H1 (cell line): ENCODE results near the gene INTU. TPM values are rescaled to one million over a fixed set of nuclear protein-coding genes. Genes with fewer than 3 reads are reported as not detected.
"Not testable (repeated sequence)": the region's sequence is repeated elsewhere in the genome, so short reads cannot be mapped to it uniquely, and the experiment has no call there.

Experiments used
- CTCF ChIA-PET: fragments of 300-600 bp; sonication (Branson Sonifier 250); formaldehyde crosslinking; loops from one replicate; lab custom pipeline; 2021; ENCODE audit not compliant: partially characterized antibody; lab: Charles Lee
- POLR2A ChIA-PET: fragments of 300-600 bp; sonication (Branson Sonifier 250); formaldehyde crosslinking; loops from one replicate; lab custom pipeline; 2021; ENCODE audit warnings: inconsistent platforms; ENCODE audit not compliant: partially characterized antibody; lab: Charles Lee
- DNase-seq, 2 experiments: peaks; one replicate each; pipeline versions ENCODE4 v3.0.0 to v3.0.0-alpha.2; 2010 to 2022; ENCODE audit warnings: low spot score in 2 of 2, low read depth in 1 of 2, mixed read lengths in 1 of 2
- FAIRE-seq: peaks from 2 replicates; lab custom pipeline; 2011; peaks lifted over from hg19 to GRCh38; lab: Jason Lieb, UNC
- H2AFZ ChIP-seq: 2 replicates; pipeline ENCODE4 v1.8.1; 2012; ENCODE audit warnings: low read length, inconsistent platforms
- H2AK5ac ChIP-seq: 2 replicates; pipeline ENCODE4 v1.6.1; 2013; ENCODE audit warnings: low read depth, low read length
- H2BK120ac ChIP-seq: replicated peaks from 2 replicates; pipeline ENCODE3; 2013; ENCODE audit warnings: low read depth, low read length, inconsistent platforms
- H2BK12ac ChIP-seq: 2 replicates; pipeline ENCODE4 v1.6.1; 2013; ENCODE audit warnings: low read depth, low read length
- H2BK15ac ChIP-seq: 2 replicates; pipeline ENCODE4 v1.6.1; 2013; ENCODE audit warnings: low read length
- H2BK20ac ChIP-seq: 2 replicates; pipeline ENCODE4 v1.6.1; 2013; ENCODE audit warnings: low read length
- H2BK5ac ChIP-seq: 2 replicates; pipeline ENCODE4 v1.6.1; 2013; ENCODE audit warnings: low read depth, low read length
- H3K14ac ChIP-seq: 2 replicates; pipeline ENCODE4 v1.6.1; 2013; ENCODE audit warnings: inconsistent platforms; ENCODE audit not compliant: insufficient read length
- H3K18ac ChIP-seq: 2 replicates; pipeline ENCODE4 v1.6.1; 2013; ENCODE audit warnings: low read length; ENCODE audit errors: extremely low read depth
- H3K23ac ChIP-seq: 2 replicates; pipeline ENCODE4 v1.6.1; 2013; ENCODE audit warnings: inconsistent platforms; ENCODE audit not compliant: insufficient read length
- H3K23me2 ChIP-seq: 2 replicates; pipeline ENCODE4 v1.6.1; 2013; ENCODE audit warnings: low read depth, low read length
- H3K27ac ChIP-seq: 2 replicates; pipeline ENCODE4 v1.6.1; 2011; ENCODE audit warnings: low read depth, low read length, inconsistent platforms
- H3K27me3 ChIP-seq, 4 experiments: replicated peaks in 1 of 4; 1 replicate in 1 of 4; 2 replicates in 3 of 4; pipeline versions ENCODE4 v1.6.1 to v1.8.1; 2011 to 2013; ENCODE audit warnings: low read length in 3 of 4, mild to moderate bottlenecking in 3 of 4, inconsistent platforms in 2 of 4, mixed read lengths in 2 of 4, moderate library complexity in 1 of 4; ENCODE audit not compliant: control insufficient read depth in 3 of 4, insufficient read depth in 3 of 4; ENCODE audit errors: extremely low read depth in 1 of 4
- H3K36me3 ChIP-seq, 4 experiments: 2 replicates each; pipeline versions ENCODE4 v1.6.1 to v1.8.1; 2011 to 2013; ENCODE audit warnings: mild to moderate bottlenecking in 4 of 4, low read length in 3 of 4, moderate library complexity in 2 of 4, control low read depth in 1 of 4, inconsistent platforms in 1 of 4; ENCODE audit not compliant: insufficient read depth in 4 of 4, control insufficient read depth in 2 of 4
- H3K4ac ChIP-seq: replicated peaks from 2 replicates; pipeline ENCODE3; 2013; ENCODE audit warnings: low read length, low read depth, mixed read lengths, inconsistent platforms; ENCODE audit not compliant: insufficient read length
- H3K4me1 ChIP-seq, 4 experiments: replicated peaks in 1 of 4; 1 replicate in 1 of 4; 2 replicates in 3 of 4; pipeline versions ENCODE4 v1.6.1 to v1.8.1; 2011 to 2013; ENCODE audit warnings: low read length in 3 of 4, inconsistent platforms in 2 of 4, mixed read lengths in 1 of 4; ENCODE audit not compliant: insufficient read depth in 4 of 4, control insufficient read depth in 3 of 4
- H3K4me2 ChIP-seq, 2 experiments: 2 replicates each; pipeline versions ENCODE4 v1.6.1 to v1.8.1; 2011 to 2013; ENCODE audit warnings: low read depth in 2 of 2, low read length in 2 of 2, control low read depth in 1 of 2, inconsistent platforms in 1 of 2, mild to moderate bottlenecking in 1 of 2; ENCODE audit not compliant: insufficient read depth in 1 of 2
- H3K4me3 ChIP-seq, 4 experiments: fragments of 200-600, 300-600 bp in 1 of 4; sonication (generic), shearing (Covaris generic), sonication (Bioruptor Twin) in 1 of 4; 2 replicates each; pipeline versions ENCODE4 v1.5.1 to v1.8.1; 2011 to 2016; ENCODE audit warnings: low read length in 4 of 4, low read depth in 3 of 4, control low read depth in 2 of 4, inconsistent platforms in 2 of 4, mild to moderate bottlenecking in 2 of 4, mixed read lengths in 1 of 4, moderate library complexity in 1 of 4; ENCODE audit not compliant: insufficient read depth in 2 of 4; ENCODE audit errors: extremely low read depth in 1 of 4
- H3K56ac ChIP-seq: replicated peaks from 2 replicates; pipeline ENCODE3; 2013; ENCODE audit warnings: low read depth, mild to moderate bottlenecking, mixed read lengths, low read length, inconsistent platforms; ENCODE audit not compliant: insufficient read length
- H3K79me1 ChIP-seq: 2 replicates; pipeline ENCODE4 v1.6.1; 2013; ENCODE audit warnings: low read depth, low read length, control low read depth
- H3K79me2 ChIP-seq, 2 experiments: 2 replicates each; pipeline versions ENCODE4 v1.6.1 to v1.8.1; 2012 to 2013; ENCODE audit warnings: low read length in 2 of 2, mild to moderate bottlenecking in 2 of 2, inconsistent platforms in 1 of 2; ENCODE audit not compliant: insufficient read depth in 2 of 2, control insufficient read depth in 1 of 2
- H3K9ac ChIP-seq, 4 experiments: replicated peaks in 1 of 4; 1 replicate in 1 of 4; 2 replicates in 3 of 4; pipeline versions ENCODE4 v1.6.1 to v1.8.1; 2011 to 2013; ENCODE audit warnings: low read depth in 3 of 4, low read length in 3 of 4, control low read depth in 2 of 4, mild to moderate bottlenecking in 2 of 4, moderate library complexity in 2 of 4, inconsistent platforms in 1 of 4; ENCODE audit errors: extremely low read depth in 1 of 4
- H3K9me3 ChIP-seq, 2 experiments: 2 replicates each; pipeline versions ENCODE4 v1.6.1 to v1.8.1; 2012 to 2013; ENCODE audit warnings: mild to moderate bottlenecking in 2 of 2, moderate library complexity in 2 of 2, control low read depth in 1 of 2, inconsistent platforms in 1 of 2, low read depth in 1 of 2, low read length in 1 of 2, mixed read lengths in 1 of 2; ENCODE audit not compliant: insufficient read depth in 2 of 2
- H4K20me1 ChIP-seq, 2 experiments: replicated peaks in 1 of 2; 2 replicates each; pipeline versions ENCODE3 to v1.8.1; 2011 to 2013; ENCODE audit warnings: inconsistent platforms in 2 of 2, low read length in 2 of 2, mild to moderate bottlenecking in 1 of 2; ENCODE audit not compliant: insufficient read depth in 2 of 2, control insufficient read depth in 1 of 2
- H4K5ac ChIP-seq: 2 replicates; pipeline ENCODE4 v1.6.1; 2013; ENCODE audit warnings: low read length, low read depth, mixed read lengths, inconsistent platforms; ENCODE audit not compliant: insufficient read length
- H4K8ac ChIP-seq: 2 replicates; pipeline ENCODE4 v1.8.0; 2013; ENCODE audit warnings: mild to moderate bottlenecking, moderate library complexity, low read length, inconsistent platforms; ENCODE audit not compliant: insufficient read depth; ENCODE audit errors: extremely low read depth
- H4K91ac ChIP-seq: replicated peaks from 2 replicates; pipeline ENCODE3; 2013; ENCODE audit warnings: low read length, mixed read lengths, inconsistent platforms; ENCODE audit not compliant: insufficient read length
- WGBS, 2 experiments: shearing (Covaris generic) in 1 of 2; methylation state at CpG; one replicate each; pipeline versions ENCODE4 v1.1.6 to v1.1.7; 2013 to 2015; ENCODE audit warnings: low lambda C conversion rate in 2 of 2, mixed read lengths in 2 of 2, inconsistent platforms in 1 of 2, low coverage in 1 of 2, missing lambda C conversion rate in 1 of 2; ENCODE audit not compliant: insufficient replicate concordance in 2 of 2, insufficient coverage in 1 of 2, insufficient read length in 1 of 2; ENCODE audit errors: extremely low coverage in 1 of 2, missing lambda C conversion rate in 1 of 2; 5-methylcytosine and 5-hydroxymethylcytosine counted together
- polyA plus RNA-seq, 7 experiments: library from polyadenylated mRNA; depleted of rRNA in 3 of 7; stranded (reverse) in 5 of 7; unstranded in 2 of 7; fragments of >200 nt in 5 of 7; fragments of 200-250 nt in 2 of 7; gene quantifications; 1 replicate in 5 of 7; 2 replicates in 1 of 7; 4 replicates in 1 of 7; pipeline versions ENCODE4 v1.2.1 to v1.2.3, GENCODE V29; 2011 to 2013; ENCODE audit warnings: missing spikeins in 2 of 7, mixed read lengths in 2 of 7
- total RNA-seq: library from RNA; stranded (reverse); fragmentation: NEBNext Ultra II Directional; extraction: Animal tissue kit (Norgen Biotek cat#: 25700); gene quantifications from 2 replicates; pipeline ENCODE4 v1.2.1, GENCODE V29; 2021

Gene INTU
- total and polyA plus RNA-seq, 2 of the 8 experiments (the other 6 are each of a cell fraction or from before 2014, with no cell fraction given) = 6.0 to 15.1 TPM

DNA sequence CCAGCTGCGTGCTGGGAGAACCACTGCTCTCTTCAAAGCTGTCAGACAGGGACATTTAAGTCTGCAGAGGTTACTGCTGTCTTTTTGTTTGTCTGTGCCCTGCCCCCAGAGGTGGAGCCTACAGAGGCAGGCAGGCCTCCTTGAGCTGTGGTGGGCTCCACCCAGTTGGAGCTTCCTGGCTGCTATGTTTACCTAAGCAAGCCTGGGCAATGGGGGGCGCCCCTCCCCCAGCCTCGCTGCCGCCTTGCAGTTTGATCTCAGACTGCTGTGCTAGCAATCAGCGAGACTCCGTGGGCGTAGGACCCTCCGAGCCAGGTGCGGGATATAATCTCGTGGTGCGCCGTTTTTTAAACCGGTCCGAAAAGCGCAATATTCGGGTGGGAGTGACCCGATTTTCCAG lies 22.8 kb downstream of the INTU start:
- not testable (repeated sequence) for H4K91ac ChIP-seq, H2AK5ac ChIP-seq, H4K8ac ChIP-seq, H2BK5ac ChIP-seq, H3K4me3 ChIP-seq, H4K20me1 ChIP-seq, H3K4ac ChIP-seq, H3K27ac ChIP-seq, H3K56ac ChIP-seq, H3K23me2 ChIP-seq, H3K23ac ChIP-seq, H3K79me2 ChIP-seq, H3K9ac ChIP-seq, H2BK20ac ChIP-seq, H3K79me1 ChIP-seq, H2BK15ac ChIP-seq, H3K36me3 ChIP-seq, H3K27me3 ChIP-seq, H2BK120ac ChIP-seq, H3K9me3 ChIP-seq, H2BK12ac ChIP-seq, H3K4me2 ChIP-seq, FAIRE-seq, H3K18ac ChIP-seq, H3K4me1 ChIP-seq, H3K14ac ChIP-seq, H4K5ac ChIP-seq, DNase-seq, H2AFZ ChIP-seq
- ChIA-PET CTCF (interaction anchor here (1.0 to 1.7 kb wide), 2 partner anchors 15 to 33 kb away, joined by 3 to 6 read pairs; no protein-coding TSS in a partner anchor), POLR2A (interaction anchor here (1.0 to 1.5 kb wide), 2 partner anchors 40 to 51 kb away, joined by 3 read pairs; no protein-coding TSS in a partner anchor)
- no CpG with 5 or more reads among the region's 17 CpGs for WGBS, 2 experiments
